ENCODE data around the gene CHKA. TPM values are rescaled to one million over a fixed set of nuclear protein-coding genes. Genes with fewer than 3 reads are reported as not detected.

CHKA gene
- total RNA-seq: 10.8 and 11.9 TPM in 2 replicates

DNA sequence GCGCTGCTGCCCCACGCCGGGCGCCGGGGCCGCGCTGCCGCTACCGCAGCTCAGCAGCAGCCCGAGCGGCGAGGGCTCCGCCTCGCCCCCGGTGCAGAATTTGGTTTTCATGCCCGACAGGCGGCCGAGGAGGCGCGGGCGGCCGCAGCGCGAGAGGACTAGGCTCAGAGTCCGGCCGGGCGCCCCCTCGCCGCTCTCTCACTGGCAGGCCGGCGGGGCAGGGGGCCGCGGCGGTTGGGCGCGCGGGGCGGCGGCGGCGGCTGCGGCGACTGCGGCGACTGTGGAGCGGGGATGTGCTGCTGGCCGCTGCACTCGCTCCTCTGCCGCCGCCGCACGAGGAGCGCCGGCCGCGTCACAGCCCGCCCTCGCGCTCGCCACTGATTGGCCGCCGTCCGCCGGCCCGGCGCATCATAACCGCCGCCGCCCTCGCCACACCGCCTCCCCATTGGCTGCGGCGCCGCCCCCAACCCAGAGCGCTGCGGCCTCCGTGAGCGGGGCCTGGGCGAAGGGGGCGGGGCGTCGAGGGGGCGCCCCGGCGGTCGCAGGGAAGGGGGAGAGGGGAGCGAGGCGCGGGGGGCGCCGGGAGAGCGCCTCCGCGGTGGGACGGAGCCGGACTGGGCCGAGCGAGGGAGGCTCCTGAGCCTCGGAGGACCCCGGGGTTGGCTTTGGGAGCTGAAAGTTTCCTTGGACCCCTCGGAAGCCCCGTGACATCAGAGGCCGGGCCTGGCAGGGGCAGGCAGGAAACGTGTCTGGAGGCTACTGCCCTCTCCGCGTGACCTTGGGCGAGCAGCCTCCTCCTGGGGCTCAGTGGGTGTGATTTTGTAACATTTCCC, at the start of gene CHKA:
Gene CHKA (minus strand): TSS at position 322 of the 833 bp plus-strand sequence. CDS start 211 bp downstream, at position 111.
- TF ChIP-seq, protein P1, sequence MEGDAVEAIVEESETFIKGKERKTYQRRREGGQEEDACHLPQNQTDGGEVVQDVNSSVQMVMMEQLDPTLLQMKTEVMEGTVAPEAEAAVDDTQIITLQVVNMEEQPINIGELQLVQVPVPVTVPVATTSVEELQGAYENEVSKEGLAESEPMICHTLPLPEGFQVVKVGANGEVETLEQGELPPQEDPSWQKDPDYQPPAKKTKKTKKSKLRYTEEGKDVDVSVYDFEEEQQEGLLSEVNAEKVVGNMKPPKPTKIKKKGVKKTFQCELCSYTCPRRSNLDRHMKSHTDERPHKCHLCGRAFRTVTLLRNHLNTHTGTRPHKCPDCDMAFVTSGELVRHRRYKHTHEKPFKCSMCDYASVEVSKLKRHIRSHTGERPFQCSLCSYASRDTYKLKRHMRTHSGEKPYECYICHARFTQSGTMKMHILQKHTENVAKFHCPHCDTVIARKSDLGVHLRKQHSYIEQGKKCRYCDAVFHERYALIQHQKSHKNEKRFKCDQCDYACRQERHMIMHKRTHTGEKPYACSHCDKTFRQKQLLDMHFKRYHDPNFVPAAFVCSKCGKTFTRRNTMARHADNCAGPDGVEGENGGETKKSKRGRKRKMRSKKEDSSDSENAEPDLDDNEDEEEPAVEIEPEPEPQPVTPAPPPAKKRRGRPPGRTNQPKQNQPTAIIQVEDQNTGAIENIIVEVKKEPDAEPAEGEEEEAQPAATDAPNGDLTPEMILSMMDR (IDR thresholded peaks at IDR 0.05; ENCODE audit: insufficient read depth, low read depth, low read length): no peak
- DNase-seq (ENCODE audit: low read depth): peak; percentile 93
- H3K4me3 ChIP-seq (ENCODE audit: low read depth, low read length): peak within 1 kb of the TSS; percentile 82

DNA sequence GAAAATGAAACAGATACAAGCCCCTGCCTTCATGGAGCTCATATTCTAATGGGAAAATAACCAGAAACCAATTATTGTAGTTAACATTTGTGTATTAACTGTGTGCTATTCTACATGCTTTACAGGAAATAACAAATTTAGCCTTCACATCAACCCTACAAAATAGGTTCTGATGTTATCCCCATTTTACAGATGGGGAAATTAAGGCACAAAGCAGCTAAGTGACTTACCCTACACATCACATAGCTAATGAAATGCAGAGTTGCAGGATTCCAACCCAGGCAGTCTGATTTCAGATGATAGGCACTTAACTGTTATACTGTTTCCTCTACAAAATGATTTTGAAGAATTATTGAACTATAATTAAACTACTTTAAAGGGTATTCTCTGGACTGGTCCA, 48.3 kb upstream of the CHKA start:
- DNase-seq (ENCODE audit: low read depth): no peak
- TF ChIP-seq, protein P1 (IDR thresholded peaks at IDR 0.05; ENCODE audit: insufficient read depth, low read depth, low read length): no peak
- no peak overlapping the region for H3K4me3 ChIP-seq (ENCODE audit: low read depth, low read length)

DNA sequence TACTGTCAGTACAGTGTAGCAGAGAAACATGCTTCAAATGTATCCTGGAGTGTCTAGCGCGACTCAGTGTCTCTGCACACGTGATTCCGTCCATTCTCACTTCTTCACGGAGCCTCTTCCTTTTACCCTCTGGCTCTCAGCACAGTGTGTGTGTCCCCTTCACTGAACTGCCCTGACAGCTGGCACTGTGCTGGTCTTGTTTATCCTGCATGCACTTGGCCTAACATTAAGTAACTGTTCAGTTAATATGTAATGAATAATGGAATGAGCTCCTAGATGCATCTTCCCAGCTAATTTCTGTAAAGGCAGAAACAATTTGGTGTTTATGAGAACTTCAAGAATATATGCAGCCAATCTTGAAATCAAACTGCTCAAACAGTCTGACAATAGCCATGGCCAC, 47.5 kb upstream of the CHKA start:
- DNase-seq (ENCODE audit: low read depth): no peak
- TF ChIP-seq, protein P1 (IDR thresholded peaks at IDR 0.05; ENCODE audit: insufficient read depth, low read depth, low read length): no peak
- no peak overlapping the region for H3K4me3 ChIP-seq (ENCODE audit: low read depth, low read length)

DNA sequence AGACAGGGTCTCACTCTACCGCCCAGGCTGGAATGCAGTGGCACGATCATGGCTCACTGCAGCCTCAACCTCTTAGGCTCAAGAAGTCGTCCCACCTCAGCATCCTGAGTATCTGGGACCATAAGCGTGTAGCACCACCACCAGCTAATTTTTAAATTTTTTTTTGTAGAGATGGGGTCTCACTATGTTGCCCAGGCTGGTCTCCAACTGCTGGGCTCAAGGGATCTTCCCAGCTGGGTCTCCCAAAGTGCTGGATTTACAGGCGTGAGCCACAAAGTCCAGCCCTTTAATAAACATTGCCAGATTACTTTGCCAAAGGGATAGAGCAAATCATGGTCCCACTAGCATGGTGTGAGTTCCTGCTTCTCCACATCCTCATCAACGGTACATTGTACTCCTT, 46.3 kb upstream of the CHKA start:
- H3K4me3 ChIP-seq (ENCODE audit: low read depth, low read length): no peak overlapping the region
- no peak for DNase-seq (ENCODE audit: low read depth)
- TF ChIP-seq, protein P1 (IDR thresholded peaks at IDR 0.05; ENCODE audit: insufficient read depth, low read depth, low read length): no peak

DNA sequence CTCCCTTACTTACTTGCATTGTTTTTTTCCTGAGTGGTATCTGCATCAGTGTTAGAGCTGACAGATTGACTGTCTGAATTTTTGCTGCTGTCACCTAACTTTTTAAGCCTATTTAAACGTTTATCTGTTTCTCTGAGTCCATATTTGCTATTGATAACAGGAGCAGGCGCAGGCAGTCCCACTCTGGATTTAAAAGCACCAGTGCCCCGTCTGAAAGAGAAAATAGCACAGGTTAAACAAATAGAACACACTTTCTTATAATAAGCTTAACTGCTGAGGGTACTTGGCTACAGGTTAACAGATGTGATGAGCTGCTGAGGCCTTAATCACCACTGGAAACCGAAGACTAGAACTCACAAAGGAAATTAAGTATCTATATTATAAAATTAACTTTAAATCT, 45.8 kb upstream of the CHKA start:
- TF ChIP-seq, protein P1 (IDR thresholded peaks at IDR 0.05; ENCODE audit: insufficient read depth, low read depth, low read length): no peak
- DNase-seq (ENCODE audit: low read depth): no peak
- H3K4me3 ChIP-seq (ENCODE audit: low read depth, low read length): no peak overlapping the region

DNA sequence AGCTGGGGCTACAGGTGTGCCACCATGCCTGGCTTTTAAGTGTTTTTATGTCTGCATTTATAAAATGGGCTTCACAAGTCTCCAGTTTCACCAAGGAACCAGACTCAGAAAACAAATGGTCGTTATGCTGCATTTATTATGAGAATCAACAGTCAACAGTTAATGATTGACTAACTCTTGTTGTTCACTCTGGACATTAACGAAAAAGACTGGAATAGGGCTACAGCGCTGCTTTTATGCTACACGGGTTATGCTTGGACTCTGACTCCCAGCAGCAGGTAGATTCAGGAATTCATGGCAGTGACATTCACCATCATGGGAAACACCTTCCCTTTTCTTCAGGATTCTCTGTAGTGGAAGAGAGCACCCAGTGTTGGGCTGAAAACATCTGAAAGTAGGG, 44.4 kb upstream of the CHKA start:
- no peak for DNase-seq (ENCODE audit: low read depth)
- TF ChIP-seq, protein P1 (IDR thresholded peaks at IDR 0.05; ENCODE audit: insufficient read depth, low read depth, low read length): no peak
- H3K4me3 ChIP-seq (ENCODE audit: low read depth, low read length): no peak overlapping the region
